ENCODE results near the gene LYST.
A peak's percentile ranks its signal among the peaks of the same experiment; 100 is the strongest.
"Not testable (repeated sequence)": the region's sequence is repeated elsewhere in the genome, so short reads cannot be mapped to it uniquely, and the experiment has no call there.

The LYST gene

GRCh38 chr1:235806123-235806522 is 60.6 kb downstream of the LYST start:
- Mint-ChIP-seq H3K4me1 (ENCODE audit: low read depth) (peaks cover 5% of the 10 kb centered on the region), H3K4me3 (no peak overlapping the region), H3K36me3 (ENCODE audit: low read depth) (peaks cover 76% of the 10 kb centered on the region), H3K27me3 (no peaks in the 10 kb centered on the region), H3K27ac (no peak overlapping the region), H3K9me3 (no peaks in the 10 kb centered on the region)
- intact Hi-C loops (cut with micrococcal nuclease) = no loop called here

- Mint-ChIP-seq H3K27ac (no peak overlapping the region), H3K4me3 (no peak overlapping the region), H3K4me1 (ENCODE audit: low read depth) (peaks cover 5% of the 10 kb centered on the region), H3K9me3 (no peaks in the 10 kb centered on the region), H3K27me3 (no peaks in the 10 kb centered on the region), H3K36me3 (ENCODE audit: low read depth) (peaks cover 72% of the 10 kb centered on the region)
- intact Hi-C loops (cut with micrococcal nuclease) = no loop called here
Measured at GRCh38 chr1:235802573-235803346, 63.9 kb downstream of the LYST start.

GRCh38 chr1:235799264-235799663 is 67.4 kb downstream of the LYST start:
- no peaks in the 10 kb centered on the region for H3K9me3 Mint-ChIP-seq
- peaks cover 8% of the 10 kb centered on the region for H3K4me1 Mint-ChIP-seq (ENCODE audit: low read depth)
- intact Hi-C loops (cut with micrococcal nuclease) = no loop called here
- peaks cover 69% of the 10 kb centered on the region for H3K36me3 Mint-ChIP-seq (ENCODE audit: low read depth)
- H3K4me3 Mint-ChIP-seq = no peak overlapping the region
- H3K27ac Mint-ChIP-seq = no peak overlapping the region
- H3K27me3 Mint-ChIP-seq = no peaks in the 10 kb centered on the region

- H3K4me1 Mint-ChIP-seq (ENCODE audit: low read depth) = peaks cover 2% of the 10 kb centered on the region
- H3K36me3 Mint-ChIP-seq (ENCODE audit: low read depth) = peaks cover 67% of the 10 kb centered on the region
- H3K9me3 Mint-ChIP-seq = no peaks in the 10 kb centered on the region
- no peak overlapping the region for H3K4me3 Mint-ChIP-seq
- intact Hi-C loops (cut with micrococcal nuclease) = no loop called here
- H3K27me3 Mint-ChIP-seq = no peaks in the 10 kb centered on the region
- no peak overlapping the region for H3K27ac Mint-ChIP-seq
Measured at GRCh38 chr1:235791532-235792060, 75.1 kb downstream of the LYST start.

- H3K27me3 Mint-ChIP-seq = no peaks in the 10 kb centered on the region
- intact Hi-C loops (cut with micrococcal nuclease) = no loop called here
- no peaks in the 10 kb centered on the region for H3K4me1 Mint-ChIP-seq (ENCODE audit: low read depth)
Measured at GRCh38 chr1:235790123-235790522, 76.6 kb downstream of the LYST start.

GRCh38 chr1:235786227-235786898 is 80.3 kb downstream of the LYST start:
- intact Hi-C loops (cut with micrococcal nuclease); H3K4me1 Mint-ChIP-seq (ENCODE audit: low read depth); H3K9me3 Mint-ChIP-seq; H3K27ac Mint-ChIP-seq; H3K4me3 Mint-ChIP-seq; H3K27me3 Mint-ChIP-seq: not testable (repeated sequence)
- peaks cover 61% of the 10 kb centered on the region for H3K36me3 Mint-ChIP-seq (ENCODE audit: low read depth)

More at GRCh38 chr1:235790123-235790522, 76.6 kb downstream of the LYST start:
- peaks cover 69% of the 10 kb centered on the region for H3K36me3 Mint-ChIP-seq (ENCODE audit: low read depth)
- no peak overlapping the region for H3K4me3 Mint-ChIP-seq
- H3K27ac Mint-ChIP-seq = peak overlapping the region; percentile 29
- no peaks in the 10 kb centered on the region for H3K9me3 Mint-ChIP-seq

- Mint-ChIP-seq H3K9me3 (no peaks in the 10 kb centered on the region), H3K4me3 (no peak overlapping the region), H3K27me3 (no peaks in the 10 kb centered on the region), H3K36me3 (ENCODE audit: low read depth) (peaks cover 51% of the 10 kb centered on the region), H3K27ac (no peak overlapping the region), H3K4me1 (ENCODE audit: low read depth) (no peaks in the 10 kb centered on the region)
- intact Hi-C loops (cut with micrococcal nuclease) = no loop called here
Measured at GRCh38 chr1:235784950-235785349, 81.8 kb downstream of the LYST start.

GRCh38 chr1:235783148-235783776 is 83.4 kb downstream of the LYST start:
- H3K4me1 Mint-ChIP-seq (ENCODE audit: low read depth) = no peaks in the 10 kb centered on the region
- H3K4me3 Mint-ChIP-seq = no peak overlapping the region
- H3K27me3 Mint-ChIP-seq = no peaks in the 10 kb centered on the region
- H3K27ac Mint-ChIP-seq = no peak overlapping the region
- peaks cover 56% of the 10 kb centered on the region for H3K36me3 Mint-ChIP-seq (ENCODE audit: low read depth)
- intact Hi-C loops (cut with micrococcal nuclease) = no loop called here
- no peaks in the 10 kb centered on the region for H3K9me3 Mint-ChIP-seq

GRCh38 chr1:235782601-235783000 is 84.1 kb downstream of the LYST start:
- Mint-ChIP-seq H3K27ac (no peak overlapping the region), H3K36me3 (ENCODE audit: low read depth) (peaks cover 56% of the 10 kb centered on the region), H3K4me3 (no peak overlapping the region), H3K4me1 (ENCODE audit: low read depth) (no peaks in the 10 kb centered on the region), H3K27me3 (no peaks in the 10 kb centered on the region), H3K9me3 (no peaks in the 10 kb centered on the region)
- intact Hi-C loops (cut with micrococcal nuclease) = no loop called here

GRCh38 chr1:235781807-235782206 is 84.9 kb downstream of the LYST start:
- H3K4me3 Mint-ChIP-seq = no peak overlapping the region
- intact Hi-C loops (cut with micrococcal nuclease) = no loop called here
- no peaks in the 10 kb centered on the region for H3K9me3 Mint-ChIP-seq
- no peaks in the 10 kb centered on the region for H3K4me1 Mint-ChIP-seq (ENCODE audit: low read depth)
- no peak overlapping the region for H3K27ac Mint-ChIP-seq
- no peaks in the 10 kb centered on the region for H3K27me3 Mint-ChIP-seq
- peaks cover 55% of the 10 kb centered on the region for H3K36me3 Mint-ChIP-seq (ENCODE audit: low read depth)

- Mint-ChIP-seq H3K36me3 (ENCODE audit: low read depth) (peaks cover 51% of the 10 kb centered on the region), H3K9me3 (no peaks in the 10 kb centered on the region), H3K4me1 (ENCODE audit: low read depth) (no peaks in the 10 kb centered on the region), H3K27ac (peak overlapping the region; percentile 19), H3K4me3 (no peak overlapping the region), H3K27me3 (no peaks in the 10 kb centered on the region)
- intact Hi-C loops (cut with micrococcal nuclease) = no loop called here
Measured at GRCh38 chr1:235779770-235780169, 86.9 kb downstream of the LYST start.

- Mint-ChIP-seq H3K27me3 (no peaks in the 10 kb centered on the region), H3K9me3 (no peaks in the 10 kb centered on the region), H3K27ac (no peak overlapping the region), H3K4me3 (no peak overlapping the region), H3K4me1 (ENCODE audit: low read depth) (no peaks in the 10 kb centered on the region), H3K36me3 (ENCODE audit: low read depth) (peaks cover 60% of the 10 kb centered on the region)
- intact Hi-C loops (cut with micrococcal nuclease) = no loop called here
Measured at GRCh38 chr1:235776396-235776795, 90.3 kb downstream of the LYST start.

- intact Hi-C loops (cut with micrococcal nuclease) = no loop called here
- H3K27ac Mint-ChIP-seq = no peak overlapping the region
Measured at GRCh38 chr1:235775246-235775860, 91.4 kb downstream of the LYST start.

GRCh38 chr1:235767795-235768194 is 98.9 kb downstream of the LYST start:
- Mint-ChIP-seq H3K4me1 (ENCODE audit: low read depth) (peaks cover 9% of the 10 kb centered on the region), H3K36me3 (ENCODE audit: low read depth) (peaks cover 49% of the 10 kb centered on the region), H3K9me3 (no peaks in the 10 kb centered on the region), H3K4me3 (no peak overlapping the region), H3K27me3 (no peaks in the 10 kb centered on the region), H3K27ac (peak overlapping the region; percentile 56)
- intact Hi-C loops (cut with micrococcal nuclease) = no loop called here

More at GRCh38 chr1:235775246-235775860, 91.4 kb downstream of the LYST start:
- Mint-ChIP-seq H3K4me1 (ENCODE audit: low read depth) (no peaks in the 10 kb centered on the region), H3K36me3 (ENCODE audit: low read depth) (peaks cover 67% of the 10 kb centered on the region), H3K4me3 (no peak overlapping the region), H3K9me3 (no peaks in the 10 kb centered on the region), H3K27me3 (no peaks in the 10 kb centered on the region)
